Ammon's horn (tissue), 1 donor: ENCODE results near the gene GFOD2.
"Not testable (repeated sequence)": the region's sequence is repeated elsewhere in the genome, so short reads cannot be mapped to it uniquely, and the experiment has no call there.

ENCODE experiments used
- DNase-seq: peaks from one replicate; pipeline ENCODE4 v3.0.0-alpha.2; 2016; ENCODE audit warnings: low spot score

Gene GFOD2

DNA sequence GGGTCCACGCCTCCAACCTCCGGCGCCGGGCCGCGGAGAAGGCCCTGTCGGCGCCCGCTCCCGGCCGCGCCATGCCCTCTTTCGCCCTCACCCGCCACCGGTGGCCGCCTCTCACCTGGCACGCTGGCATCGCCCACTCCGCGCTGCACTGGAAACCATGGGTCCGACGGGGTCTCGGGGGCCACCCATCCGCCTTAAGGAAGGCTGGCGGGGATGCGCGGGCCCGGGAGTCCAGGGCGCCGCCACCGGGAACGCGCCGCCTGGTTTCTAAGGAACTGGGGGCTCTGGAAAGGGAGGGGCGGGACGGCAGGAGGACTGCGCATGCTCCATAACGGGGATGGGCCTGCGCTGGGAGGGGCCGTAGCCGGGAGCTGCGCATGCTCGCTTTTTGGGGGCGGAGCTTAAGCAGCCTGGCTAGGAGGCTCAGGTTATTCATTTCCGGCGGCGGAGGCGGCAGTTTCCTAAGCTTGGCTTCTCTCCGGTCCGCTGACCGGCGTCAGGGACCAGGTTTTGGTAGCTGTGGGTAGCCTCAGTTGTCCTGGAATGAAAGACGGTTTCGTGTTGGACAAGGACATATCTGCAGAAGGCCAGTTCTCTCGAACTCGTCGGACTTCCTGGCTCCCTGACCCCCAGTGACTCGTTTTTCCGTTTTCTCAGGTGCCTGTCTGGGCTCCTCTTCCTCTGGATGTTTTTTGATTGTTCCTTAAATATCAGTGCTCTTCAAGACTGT, at the start of gene GFOD2:
TSS of gene GFOD2 (minus strand) at position 269 of the 730 bp plus-strand sequence. CDS start 33,601 bp downstream, outside the sequence.
- DNase-seq = peak; percentile 97

GRCh38 chr16:67767953-67768352, 48.8 kb upstream of the GFOD2 start:
- DNase-seq = no peak

DNA sequence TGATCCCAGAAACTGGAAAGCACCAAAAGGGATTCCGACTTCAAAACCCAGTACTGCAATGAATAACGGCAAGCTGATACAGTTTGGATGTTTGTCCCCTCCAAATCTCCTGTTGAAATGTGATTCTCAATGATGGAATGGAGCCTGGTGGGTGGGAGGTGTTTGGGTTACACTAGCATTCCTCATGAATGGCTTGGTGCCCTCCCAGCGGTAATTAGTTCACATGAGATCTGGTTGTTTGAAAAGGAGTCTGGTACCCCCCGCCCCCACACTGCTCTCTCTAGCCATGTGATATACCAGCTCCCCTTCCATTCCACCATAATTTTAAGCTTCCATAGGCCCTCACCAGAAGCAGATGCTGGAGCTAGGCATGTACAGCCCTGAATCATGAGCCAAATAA, 47.2 kb upstream of the GFOD2 start:
- peak; percentile 22 for DNase-seq

- DNase-seq = no peak
These were observed 45.1 kb upstream of the GFOD2 start for GRCh38 chr16:67764158-67764667.

DNA sequence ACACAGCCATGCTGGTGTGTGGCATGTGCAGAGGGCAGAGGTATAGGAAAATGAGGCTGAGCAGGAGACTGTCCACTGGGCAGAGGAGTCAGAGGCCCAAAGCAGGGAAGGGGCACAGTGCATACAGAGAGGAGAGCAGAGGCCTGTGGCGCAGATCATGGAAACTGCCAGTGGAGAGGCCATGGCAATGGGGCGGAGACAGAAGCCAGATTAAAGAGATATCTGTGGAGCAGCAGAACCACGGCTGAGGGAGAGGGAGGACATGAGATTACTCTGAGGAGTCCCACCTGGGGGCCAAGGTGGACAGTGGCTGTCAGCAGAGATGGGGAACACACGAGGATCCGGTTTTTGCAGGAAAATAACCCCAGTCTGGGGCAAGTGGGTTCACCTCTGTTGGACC, 44.0 kb upstream of the GFOD2 start:
- no peak for DNase-seq

- no peak for DNase-seq
These were observed 43.3 kb upstream of the GFOD2 start for GRCh38 chr16:67762385-67762784.

- DNase-seq = no peak
These were observed 42.8 kb upstream of the GFOD2 start for GRCh38 chr16:67761924-67762323.

GRCh38 chr16:67760956-67761230, 41.8 kb upstream of the GFOD2 start:
- DNase-seq = no peak

DNA sequence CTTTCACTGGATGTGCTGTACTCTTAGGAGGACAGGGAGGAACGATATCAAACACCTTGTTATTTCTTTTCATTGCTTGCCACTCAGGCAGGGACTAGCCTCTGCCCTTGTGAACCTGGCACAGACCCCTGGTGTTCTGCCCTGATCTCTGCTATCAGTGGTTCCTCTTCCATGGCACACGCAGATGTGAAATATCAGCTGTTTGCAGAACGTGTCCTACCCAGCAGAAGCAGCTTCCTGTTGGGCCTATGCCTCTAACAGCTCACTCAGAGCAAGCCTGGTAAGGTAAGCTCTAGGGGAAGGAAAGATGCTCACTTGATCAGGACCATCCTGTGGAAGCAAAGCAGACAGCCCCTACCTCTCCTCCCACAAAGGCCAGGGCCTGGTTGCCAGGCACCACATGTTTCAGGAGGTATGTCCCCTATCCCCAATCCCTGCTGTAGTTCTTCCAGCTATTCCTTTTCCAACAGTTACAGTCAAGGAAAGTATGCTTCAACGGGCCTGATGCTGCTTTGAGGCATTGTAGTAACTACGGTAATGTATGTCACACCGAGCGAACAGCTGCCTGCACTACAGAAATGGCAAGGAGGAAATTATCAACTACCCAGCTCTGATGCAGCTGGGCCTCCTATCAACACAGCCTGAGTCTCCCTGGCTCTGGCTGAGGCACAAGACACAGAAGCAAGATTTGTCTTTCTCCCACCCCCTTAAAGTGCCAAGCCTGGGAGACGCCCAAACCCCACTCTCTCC, 41.3 kb upstream of the GFOD2 start:
- no peak for DNase-seq

- no peak for DNase-seq
These were observed 39.9 kb upstream of the GFOD2 start for GRCh38 chr16:67758966-67759365.

DNA sequence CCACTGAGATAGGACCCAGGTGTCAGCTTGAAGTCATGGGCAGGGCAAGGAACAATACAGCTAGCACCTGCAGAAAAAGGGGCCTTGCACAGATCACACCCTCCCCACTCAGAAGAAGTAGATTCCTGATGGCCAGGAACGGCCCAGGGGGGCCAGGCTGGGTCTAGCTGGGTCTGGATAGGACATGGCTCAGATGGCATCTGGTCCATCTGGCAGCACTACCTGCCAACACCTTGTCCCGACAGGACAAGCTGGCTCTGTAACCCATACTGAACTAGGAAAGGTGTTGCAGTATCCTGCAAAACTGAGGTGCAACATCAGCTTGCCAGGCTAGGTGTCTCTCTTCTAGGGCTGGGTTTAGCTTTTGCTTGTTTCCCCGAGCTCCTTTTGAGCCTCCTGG, 38.9 kb upstream of the GFOD2 start:
- no peak for DNase-seq

DNA sequence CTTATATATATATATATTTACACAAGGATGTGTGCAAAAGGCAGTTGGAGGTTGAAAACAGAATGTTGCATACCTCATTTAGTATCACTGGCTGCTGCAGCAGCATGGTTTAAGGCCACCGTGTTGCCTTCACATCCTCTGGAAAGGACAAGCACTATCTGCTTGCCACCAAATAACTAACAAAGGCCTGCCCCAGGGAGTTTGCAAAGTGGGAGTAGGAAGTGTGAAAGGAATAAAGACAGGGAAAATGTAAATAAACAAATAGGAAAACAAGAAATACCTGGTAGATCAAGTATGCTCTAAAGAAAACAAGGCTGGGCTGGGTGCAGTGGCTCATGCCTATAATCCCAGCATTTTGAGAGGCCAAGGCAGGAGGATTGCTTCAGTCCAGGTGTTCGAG, 33.5 kb upstream of the GFOD2 start:
- no peak for DNase-seq

GRCh38 chr16:67751331-67751730, 32.2 kb upstream of the GFOD2 start:
- DNase-seq = not testable (repeated sequence)

DNA sequence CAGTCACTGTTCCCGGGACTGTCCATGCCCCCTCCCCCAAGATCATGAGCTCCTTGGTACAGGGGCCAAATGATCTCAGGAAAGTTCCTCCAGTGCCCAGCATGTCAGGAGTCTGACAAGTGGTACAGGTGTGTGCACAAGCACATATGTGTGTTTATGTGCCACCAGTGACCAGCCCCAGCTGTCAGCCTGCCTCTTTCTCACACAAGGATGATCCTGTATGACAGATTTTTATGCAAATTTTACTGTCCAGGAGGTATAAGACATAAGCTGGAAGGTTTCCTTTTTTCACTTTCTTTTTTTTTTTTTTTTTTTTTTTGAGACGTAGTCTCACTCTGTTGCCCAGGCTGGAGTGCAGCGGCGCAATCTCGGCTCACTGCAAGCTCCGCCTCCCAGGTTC, 31.4 kb upstream of the GFOD2 start:
- no peak for DNase-seq

GRCh38 chr16:67749436-67750078, 30.4 kb upstream of the GFOD2 start:
- no peak for DNase-seq

- DNase-seq = no peak
These were observed 29.7 kb upstream of the GFOD2 start for GRCh38 chr16:67748834-67749233.

GRCh38 chr16:67746846-67747245, 27.7 kb upstream of the GFOD2 start:
- no peak for DNase-seq

DNA sequence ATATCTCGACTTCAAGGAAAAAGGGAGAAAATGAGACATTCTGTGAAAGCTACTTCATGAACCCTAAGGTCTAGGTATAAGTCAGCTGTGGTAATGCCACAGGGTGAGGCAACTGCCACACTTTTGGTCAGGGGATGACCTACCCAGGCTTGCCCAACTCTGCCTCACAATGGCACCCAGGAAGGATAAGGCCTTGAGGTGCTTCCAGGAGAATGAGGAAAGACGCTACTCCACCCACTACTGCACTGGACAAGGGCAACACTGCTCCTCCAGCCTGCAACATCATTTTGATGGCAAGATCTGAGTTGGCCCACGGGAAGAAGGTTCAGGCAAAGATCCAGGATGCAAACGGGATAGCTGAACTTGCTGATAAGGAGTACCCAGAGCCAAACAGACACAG, 22.0 kb upstream of the GFOD2 start:
- DNase-seq = no peak

- DNase-seq = no peak
These were observed 21.3 kb upstream of the GFOD2 start for GRCh38 chr16:67740391-67740790.

GRCh38 chr16:67736858-67737257, 17.7 kb upstream of the GFOD2 start:
- DNase-seq = no peak

DNA sequence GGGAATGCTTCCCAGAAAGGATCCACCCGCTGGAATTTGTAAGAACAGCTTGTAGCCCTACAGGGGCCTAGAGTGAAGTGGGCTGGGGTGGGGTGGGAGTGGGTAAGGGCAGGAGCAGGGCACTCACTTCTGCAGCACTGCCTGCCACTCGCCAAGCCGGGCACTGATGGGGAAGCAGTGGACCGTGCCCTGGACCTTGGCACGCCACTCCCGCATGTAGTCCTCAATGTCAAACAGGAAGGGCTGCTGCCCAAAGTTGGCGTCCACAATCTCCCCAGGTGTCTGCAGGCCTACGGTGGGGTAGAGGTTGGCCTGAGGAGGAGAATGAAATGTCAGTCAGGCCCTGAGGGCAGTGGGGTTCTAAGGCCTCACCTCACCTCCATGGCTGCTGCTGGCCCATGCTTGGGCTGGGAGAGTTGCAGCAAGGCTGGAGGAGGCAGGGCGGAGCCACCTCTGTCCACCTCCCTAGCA, 15.7 kb upstream of the GFOD2 start:
- DNase-seq = no peak

DNA sequence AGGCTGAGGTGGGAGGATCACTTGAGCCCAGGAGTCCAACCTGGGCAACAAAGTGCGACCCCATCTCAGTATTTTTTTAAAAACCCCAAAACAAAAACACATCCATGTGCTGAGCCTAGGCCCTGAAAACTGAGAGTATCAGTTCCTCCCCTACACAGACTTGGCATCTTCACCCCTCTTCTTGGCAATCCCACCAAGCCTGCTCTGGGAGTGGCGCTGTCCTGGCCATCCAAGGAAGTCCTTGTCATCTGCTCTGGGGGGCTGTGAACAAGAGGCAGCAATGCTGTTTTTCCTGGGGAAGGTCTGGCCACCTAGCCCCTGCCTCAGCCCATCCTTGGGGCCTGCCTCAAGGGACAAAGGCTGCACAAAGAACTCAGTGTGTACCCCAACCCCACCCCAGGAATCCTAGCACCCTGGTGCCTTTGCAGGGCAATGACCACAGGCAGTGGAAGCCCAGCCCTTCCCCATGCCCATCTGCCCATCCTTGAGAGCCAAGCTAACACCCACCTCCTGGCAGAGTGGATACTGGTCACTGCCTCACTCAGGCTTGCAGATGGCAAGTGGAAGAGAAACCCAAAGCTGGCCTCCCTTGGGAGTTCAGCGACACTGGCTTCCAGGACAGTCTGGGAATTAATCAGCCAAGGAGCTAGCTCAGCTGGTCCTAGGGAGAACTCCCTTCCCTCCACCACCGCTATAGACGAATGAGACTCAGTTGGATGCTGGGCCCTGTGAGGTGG, 14.8 kb upstream of the GFOD2 start:
- no peak for DNase-seq
